MM.1S (cell line): ENCODE measurements around the gene USP37.

Source experiments
- DNase-seq: peaks from one replicate; pipeline ENCODE4 v3.0.0-alpha.2; 2015
- H2AFZ ChIP-seq: fragments of 300-600 bp; sonication (generic); 2 replicates; pipeline ENCODE4 v1.6.0; 2016; ENCODE audit warnings: antibody characterized with exemption, low read length
- H3F3A ChIP-seq: fragments of 300-600 bp; sonication (generic); 2 replicates; pipeline ENCODE4 v1.6.1; 2016; ENCODE audit warnings: mild to moderate bottlenecking, antibody characterized with exemption, low read length, moderate library complexity, mixed read lengths; ENCODE audit not compliant: insufficient read depth
- H3K27ac ChIP-seq: fragments of 300-600 bp; sonication (generic); 2 replicates; pipeline ENCODE4 v1.5.1; 2016; ENCODE audit warnings: mild to moderate bottlenecking, low read length
- H3K27me3 ChIP-seq: fragments of 300-600 bp; sonication (generic); replicated peaks from 2 replicates; pipeline ENCODE4 v1.6.0; 2016; ENCODE audit warnings: low read length; ENCODE audit not compliant: insufficient read depth
- H3K36me3 ChIP-seq: fragments of 300-600 bp; sonication (generic); replicated peaks from 2 replicates; pipeline ENCODE4 v1.6.1; 2016; ENCODE audit warnings: mild to moderate bottlenecking, low read length, mixed read lengths; ENCODE audit not compliant: insufficient read depth
- H3K4me1 ChIP-seq: fragments of 300-600 bp; sonication (generic); 2 replicates; pipeline ENCODE4 v1.6.1; 2016; ENCODE audit warnings: low read length, mixed read lengths
- H3K4me2 ChIP-seq: fragments of 300-600 bp; sonication (generic); 2 replicates; pipeline ENCODE4 v1.6.0; 2016; ENCODE audit warnings: low read depth, low read length
- H3K4me3 ChIP-seq: fragments of 300-600 bp; sonication (generic); 2 replicates; pipeline ENCODE4 v1.5.1; 2016; ENCODE audit warnings: low read length, mixed read lengths
- H3K79me2 ChIP-seq: fragments of 300-600 bp; sonication (generic); 2 replicates; pipeline ENCODE4 v1.6.1; 2016; ENCODE audit warnings: mixed run types, low read length, mixed read lengths
- H3K9ac ChIP-seq: fragments of 300-600 bp; sonication (generic); 2 replicates; pipeline ENCODE4 v1.6.1; 2016; ENCODE audit warnings: low read length, mixed read lengths
- H3K9me2 ChIP-seq: fragments of 300-600 bp; sonication (generic); replicated peaks from 2 replicates; pipeline ENCODE4 v1.6.1; 2016; ENCODE audit warnings: mild to moderate bottlenecking, low read length, mixed read lengths; ENCODE audit not compliant: insufficient read depth
- H3K9me3 ChIP-seq: fragments of 300-600 bp; sonication (generic); replicated peaks from 2 replicates; pipeline ENCODE4 v1.6.1; 2016; ENCODE audit warnings: mild to moderate bottlenecking, low read length, mixed read lengths; ENCODE audit not compliant: insufficient read depth
- H4K20me1 ChIP-seq: fragments of 300-600 bp; sonication (generic); 2 replicates; pipeline ENCODE4 v1.6.1; 2016; ENCODE audit warnings: mild to moderate bottlenecking, low read length, moderate library complexity, mixed read lengths; ENCODE audit not compliant: insufficient read depth
- CTCF ChIP-seq: fragments of 300-600 bp; sonication (generic); IDR thresholded peaks from 2 replicates; pipeline ENCODE4 v1.5.1; 2016; ENCODE audit warnings: antibody characterized with exemption, low read length, mixed read lengths
- EZH2 ChIP-seq: fragments of 300-600 bp; sonication (generic); optimal IDR thresholded peaks from 2 replicates; pipeline ENCODE3; 2017; ENCODE audit warnings: low read depth, mild to moderate bottlenecking, antibody characterized with exemption, low read length, mixed read lengths
- EZH2phosphoT487 ChIP-seq: fragments of 300-600 bp; sonication (generic); IDR thresholded peaks from 2 replicates; pipeline ENCODE4 v1.6.1; 2018; ENCODE audit warnings: antibody characterized with exemption, low read length

USP37 gene

DNA sequence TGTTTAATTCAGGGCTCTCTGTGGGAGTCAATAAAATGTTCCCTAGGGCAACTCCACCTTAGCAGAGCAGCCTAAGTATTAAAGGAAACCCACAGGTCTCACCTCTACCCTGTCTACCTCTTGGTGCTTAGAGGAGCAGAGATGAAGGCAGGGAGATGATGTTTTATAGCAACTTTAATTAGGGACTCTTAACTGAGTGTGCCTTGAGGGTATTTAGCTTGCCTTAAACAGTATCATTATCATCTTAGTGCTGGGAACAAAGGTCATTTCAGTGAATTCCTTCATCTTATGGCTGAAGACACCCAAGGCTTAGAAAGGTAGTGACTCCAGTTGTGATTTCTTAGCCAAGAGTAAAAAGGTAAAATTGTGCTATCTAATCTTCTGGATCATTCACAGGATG lies 122.5 kb downstream of the USP37 start:
- no peaks in the 10 kb centered on the region for H3K27me3 ChIP-seq
- no peaks in the 10 kb centered on the region for H4K20me1 ChIP-seq
- H3F3A ChIP-seq = no peaks in the 10 kb centered on the region
- no peaks in the 10 kb centered on the region for H3K9me3 ChIP-seq
- no peaks in the 10 kb centered on the region for H3K79me2 ChIP-seq
- H3K4me1 ChIP-seq = no peaks in the 10 kb centered on the region
- DNase-seq = no peak
- H3K36me3 ChIP-seq = no peaks in the 10 kb centered on the region
- H3K4me2 ChIP-seq = no peak overlapping the region
- no peaks in the 10 kb centered on the region for H3K9me2 ChIP-seq
- TF ChIP-seq CTCF (no peak), EZH2 (no peak), EZH2phosphoT487 (no peak)
- H2AFZ ChIP-seq = no peak overlapping the region
- no peak overlapping the region for H3K4me3 ChIP-seq
- H3K9ac ChIP-seq = no peak overlapping the region
- no peak overlapping the region for H3K27ac ChIP-seq

DNA sequence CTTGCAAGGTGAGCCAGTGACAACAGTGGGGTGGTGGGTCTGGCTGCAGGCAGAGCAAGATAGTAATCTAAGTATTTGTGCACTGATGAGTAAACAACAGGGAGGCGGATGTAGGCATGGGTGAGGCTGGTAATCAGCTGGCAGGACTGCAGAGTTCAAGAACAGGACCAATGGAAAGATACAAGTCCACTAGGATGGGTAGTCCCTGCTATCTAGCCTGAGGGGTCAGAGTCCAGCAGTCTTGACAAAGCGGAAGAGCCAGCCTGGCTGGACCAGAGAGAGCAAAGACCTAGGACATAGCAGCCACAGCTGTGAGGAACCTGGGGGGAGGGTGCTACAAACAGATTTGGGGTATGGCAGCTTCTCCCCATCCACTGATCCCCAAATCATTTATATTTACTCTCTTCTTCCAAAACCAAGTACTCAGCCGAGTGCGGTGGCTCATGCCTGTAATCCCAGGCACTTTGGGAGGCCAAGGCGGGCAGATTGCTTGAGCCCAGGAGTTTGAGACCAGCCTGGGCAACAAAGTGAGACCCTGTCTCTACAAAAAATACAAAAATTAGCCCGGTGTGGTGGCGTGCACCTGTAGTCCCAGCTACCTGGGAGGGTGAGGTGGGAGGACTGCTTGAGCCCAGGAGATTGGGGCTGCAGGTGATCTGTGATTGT lies 123.3 kb downstream of the USP37 start:
- Histone ChIP-seq H3F3A (no peaks in the 10 kb centered on the region), H3K9me2 (no peaks in the 10 kb centered on the region), H3K27ac (no peak overlapping the region), H3K9me3 (no peaks in the 10 kb centered on the region), H4K20me1 (no peaks in the 10 kb centered on the region), H3K79me2 (no peaks in the 10 kb centered on the region), H2AFZ (no peak overlapping the region), H3K4me1 (no peaks in the 10 kb centered on the region), H3K4me2 (no peak overlapping the region), H3K27me3 (no peaks in the 10 kb centered on the region), H3K4me3 (no peak overlapping the region), H3K36me3 (no peaks in the 10 kb centered on the region), H3K9ac (no peak overlapping the region)
- TF ChIP-seq EZH2phosphoT487 (no peak), CTCF (no peak), EZH2 (no peak)
- DNase-seq = no peak

GRCh38 chr2:218438596-218438995 lies 129.6 kb downstream of the USP37 start:
- no peaks in the 10 kb centered on the region for H3K4me1 ChIP-seq
- H3K79me2 ChIP-seq = no peaks in the 10 kb centered on the region
- H4K20me1 ChIP-seq = no peaks in the 10 kb centered on the region
- no peaks in the 10 kb centered on the region for H3K9me3 ChIP-seq
- no peaks in the 10 kb centered on the region for H3K9me2 ChIP-seq
- H3K36me3 ChIP-seq = no peaks in the 10 kb centered on the region
- no peak overlapping the region for H3K4me2 ChIP-seq
- no peak overlapping the region for H3K27ac ChIP-seq
- DNase-seq = no peak
- no peak overlapping the region for H3K9ac ChIP-seq
- H2AFZ ChIP-seq = no peak overlapping the region
- H3K27me3 ChIP-seq = no peaks in the 10 kb centered on the region
- no peak for TF ChIP-seq EZH2phosphoT487
- H3F3A ChIP-seq = no peaks in the 10 kb centered on the region
- no peak overlapping the region for H3K4me3 ChIP-seq

DNA sequence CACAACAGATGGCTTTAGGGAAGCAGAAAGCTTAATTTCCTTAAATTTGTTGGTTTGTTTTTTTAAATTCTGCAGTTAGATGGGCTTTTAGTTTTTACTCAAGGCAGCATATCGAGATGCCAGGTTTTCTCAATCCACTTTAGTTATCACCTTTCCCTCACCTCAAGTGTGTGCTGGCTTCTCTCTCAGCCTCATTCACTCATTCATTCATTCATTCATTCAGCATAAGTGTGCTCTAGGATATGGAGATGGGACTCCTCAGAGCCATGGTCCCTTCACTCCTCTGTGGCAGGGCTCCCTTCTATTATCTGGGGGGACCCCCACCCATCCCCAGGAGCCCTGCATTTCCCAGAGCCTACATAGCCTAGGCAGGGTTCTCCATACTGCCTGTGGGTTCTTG lies 130.2 kb downstream of the USP37 start:
- Histone ChIP-seq H2AFZ (no peak overlapping the region), H3K79me2 (no peaks in the 10 kb centered on the region), H3K9me3 (no peaks in the 10 kb centered on the region), H3K27ac (no peak overlapping the region), H3K27me3 (no peaks in the 10 kb centered on the region), H3K36me3 (no peaks in the 10 kb centered on the region), H3K9me2 (no peaks in the 10 kb centered on the region), H3F3A (no peaks in the 10 kb centered on the region), H3K4me1 (no peaks in the 10 kb centered on the region), H3K9ac (no peak overlapping the region), H3K4me3 (no peak overlapping the region), H4K20me1 (no peaks in the 10 kb centered on the region), H3K4me2 (no peak overlapping the region)
- no peak for TF ChIP-seq EZH2phosphoT487
- no peak for TF ChIP-seq CTCF
- no peak for TF ChIP-seq EZH2
- DNase-seq = no peak
